HG03097 (cell line): ENCODE results near the gene HSPA1A.
A peak's percentile ranks its signal among the peaks of the same experiment; 100 is the strongest.

ENCODE experiments used
- ATAC-seq: cut with Tn5 transposase; IDR thresholded peaks from one replicate; pipeline ENCODE4 v1.9.1; 2021; ENCODE audit not compliant: unreplicated experiment, low FRiP score

HSPA1A gene

GRCh38 chr6:31815025-31815838, at the start of gene HSPA1A, which contains the start of gene HSPA1L:
Gene HSPA1A (plus strand): TSS chr6:31815543. CDS start chr6:31815757, 214 bp downstream.
Gene HSPA1L (minus strand): TSS chr6:31815283. CDS start chr6:31811972, 3,311 bp downstream.
- peak; percentile 41 for ATAC-seq

GRCh38 chr6:31765559-31765909, 49.8 kb upstream of the HSPA1A start:
- ATAC-seq, result no peak

GRCh38 chr6:31765910-31766794, 49.2 kb upstream of the HSPA1A start:
- no peak for ATAC-seq

- no peak for ATAC-seq
Observed at GRCh38 chr6:31767096-31767645, 48.2 kb upstream of the HSPA1A start.

- no peak for ATAC-seq
Observed at GRCh38 chr6:31768363-31769257, 46.7 kb upstream of the HSPA1A start.

GRCh38 chr6:31769684-31770371, 45.5 kb upstream of the HSPA1A start:
- no peak for ATAC-seq

- ATAC-seq, result no peak
Observed at GRCh38 chr6:31770860-31771259, 44.5 kb upstream of the HSPA1A start.

- ATAC-seq, result no peak
Observed at GRCh38 chr6:31771992-31772358, 43.4 kb upstream of the HSPA1A start.

GRCh38 chr6:31775184-31775583, 40.2 kb upstream of the HSPA1A start:
- ATAC-seq, result no peak

- ATAC-seq, result no peak
Observed at GRCh38 chr6:31775633-31776484, 39.5 kb upstream of the HSPA1A start.

- ATAC-seq, result no peak
Observed at GRCh38 chr6:31776485-31776988, 38.8 kb upstream of the HSPA1A start.

- no peak for ATAC-seq
Observed at GRCh38 chr6:31776989-31777666, 38.2 kb upstream of the HSPA1A start, which contains the start of gene VWA7. Gene VWA7 (minus strand): TSS chr6:31777328. CDS start chr6:31776779, 549 bp downstream.

GRCh38 chr6:31777667-31778050, 37.7 kb upstream of the HSPA1A start:
- no peak for ATAC-seq

GRCh38 chr6:31778193-31778592, 37.1 kb upstream of the HSPA1A start:
- ATAC-seq, result no peak

- no peak for ATAC-seq
Observed at GRCh38 chr6:31778999-31779885, 36.1 kb upstream of the HSPA1A start.

- ATAC-seq, result no peak
Observed at GRCh38 chr6:31779908-31780307, 35.4 kb upstream of the HSPA1A start.
